NCI-H146 treated with DMSO at 0.1 percent for 48 hours (cell line): ENCODE data around the gene REV1.
"Not testable (repeated sequence)": the region's sequence is repeated elsewhere in the genome, so short reads cannot be mapped to it uniquely, and the experiment has no call there.

Experiments
- DNase-seq: peaks from one replicate; lab custom pipeline; 2025; ENCODE audit not compliant: unreplicated experiment; lab: John Stamatoyannopoulos, UW

Gene REV1

GRCh38 chr2:99404039-99404796, 85.6 kb downstream of the REV1 start:
- no peak for DNase-seq

DNA sequence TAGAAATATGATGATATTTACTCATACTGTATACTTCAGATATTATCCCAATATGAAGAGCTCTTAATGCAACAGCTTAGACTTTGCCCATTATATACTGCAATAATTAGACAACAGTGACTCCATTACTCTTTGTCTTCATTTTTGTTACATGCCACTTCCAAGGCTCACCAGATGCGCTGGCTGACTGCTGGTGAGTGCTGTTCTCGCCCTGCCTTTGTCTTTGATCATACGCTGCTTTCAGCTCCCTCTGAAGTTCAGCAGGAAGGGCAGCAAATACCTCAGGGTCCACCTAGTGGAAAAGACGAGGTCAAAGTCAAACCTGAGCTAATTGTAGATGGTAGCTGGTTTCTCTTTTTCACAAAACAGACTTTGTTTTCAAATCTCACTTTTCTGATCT, 86.3 kb downstream of the REV1 start:
- DNase-seq: no peak

GRCh38 chr2:99403084-99403483, 86.7 kb downstream of the REV1 start:
- no peak for DNase-seq

DNA sequence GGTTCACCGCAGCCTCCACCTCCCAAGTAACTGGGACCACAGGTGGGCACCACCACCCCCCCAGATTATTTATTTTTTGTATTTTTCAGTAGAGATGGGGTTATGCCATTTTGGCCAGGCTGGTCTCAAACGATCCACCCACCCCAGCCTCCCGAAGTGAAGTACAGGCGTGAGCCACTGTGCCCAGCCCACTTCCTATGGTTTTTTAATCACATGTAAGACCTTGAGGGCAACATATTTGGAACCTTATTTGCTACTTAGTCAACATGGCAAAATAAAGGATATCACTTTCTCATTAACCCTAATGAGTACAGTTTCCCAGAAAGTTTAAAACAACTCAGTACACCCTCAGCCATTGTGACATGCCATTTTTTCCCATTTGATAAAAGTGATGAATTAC, 88.0 kb downstream of the REV1 start:
- no peak for DNase-seq

- no peak for DNase-seq
Measured at GRCh38 chr2:99399795-99400194, 90.0 kb downstream of the REV1 start.

- DNase-seq: no peak
Measured at GRCh38 chr2:99399063-99399462, 90.8 kb downstream of the REV1 start.

DNA sequence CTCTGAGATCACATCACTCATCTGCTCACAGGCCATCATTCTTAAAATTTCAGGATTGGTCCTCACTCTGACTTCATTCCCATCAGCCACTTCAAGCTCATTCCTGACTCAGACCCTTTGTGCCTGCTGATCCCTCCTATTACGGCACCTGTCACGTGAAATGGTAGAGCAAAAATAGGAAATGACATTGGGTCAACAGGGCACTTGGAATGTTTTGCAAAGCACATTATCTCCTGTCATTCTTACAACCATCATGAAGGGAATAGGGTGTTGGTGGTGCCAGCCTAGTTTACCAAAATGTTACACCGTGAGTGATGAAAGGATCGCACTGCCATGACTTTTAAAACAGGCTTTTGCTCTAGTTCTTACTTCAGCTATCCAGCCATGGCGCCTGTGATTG, 91.5 kb downstream of the REV1 start:
- no peak for DNase-seq

DNA sequence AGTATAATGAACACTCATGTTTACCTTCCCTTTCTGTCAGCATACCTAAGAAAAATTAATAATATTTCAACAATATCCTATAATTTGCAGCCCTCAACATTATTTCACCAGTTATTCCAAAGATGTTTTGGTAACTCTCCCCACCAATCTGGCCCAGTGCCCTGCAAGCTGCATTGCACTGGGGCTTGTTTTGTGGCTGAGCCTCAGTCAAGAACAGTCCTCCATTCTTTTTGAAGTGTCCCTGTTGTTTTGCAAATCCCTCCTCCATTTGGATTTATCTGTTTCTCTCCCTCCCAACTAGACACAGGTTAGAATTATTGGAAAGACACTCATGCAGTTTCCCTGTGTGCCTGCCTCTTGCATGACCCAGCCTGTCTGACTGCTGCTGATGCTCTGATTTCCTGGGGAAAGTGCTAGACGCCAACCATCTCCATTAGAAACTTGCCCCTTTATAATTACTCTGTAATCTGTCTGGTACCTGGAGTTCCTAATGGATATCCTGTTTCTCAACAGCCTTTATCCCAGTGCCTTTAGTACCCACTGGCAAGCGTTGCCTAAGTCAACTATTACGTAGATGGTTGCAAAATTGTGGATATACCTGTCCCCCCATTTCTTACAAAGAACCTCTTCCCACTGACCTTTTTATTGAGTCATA, 92.4 kb downstream of the REV1 start:
- no peak for DNase-seq

- no peak for DNase-seq
Measured at GRCh38 chr2:99395589-99396130, 94.2 kb downstream of the REV1 start.

DNA sequence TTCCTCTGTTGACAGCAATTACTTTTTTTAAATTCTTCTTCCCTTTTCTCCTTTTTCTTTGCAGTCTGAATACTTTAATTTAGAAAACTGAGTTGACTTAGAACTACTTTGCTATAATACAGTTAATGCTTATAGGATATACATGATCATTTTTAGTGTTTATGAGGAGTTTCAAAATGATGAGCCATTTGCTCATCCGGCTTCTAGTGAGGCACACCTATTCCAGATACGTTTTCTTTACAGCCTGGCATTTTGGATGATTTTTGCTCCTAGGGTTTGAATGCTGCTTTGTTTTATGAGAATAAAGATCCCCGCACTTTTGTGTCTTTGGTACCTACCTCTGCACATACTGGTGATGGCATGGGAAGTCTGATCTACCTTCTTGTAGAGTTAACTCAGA, 99.9 kb downstream of the REV1 start:
- no peak for DNase-seq

- no peak for DNase-seq
Measured at GRCh38 chr2:99389371-99389770, 100.4 kb downstream of the REV1 start.

DNA sequence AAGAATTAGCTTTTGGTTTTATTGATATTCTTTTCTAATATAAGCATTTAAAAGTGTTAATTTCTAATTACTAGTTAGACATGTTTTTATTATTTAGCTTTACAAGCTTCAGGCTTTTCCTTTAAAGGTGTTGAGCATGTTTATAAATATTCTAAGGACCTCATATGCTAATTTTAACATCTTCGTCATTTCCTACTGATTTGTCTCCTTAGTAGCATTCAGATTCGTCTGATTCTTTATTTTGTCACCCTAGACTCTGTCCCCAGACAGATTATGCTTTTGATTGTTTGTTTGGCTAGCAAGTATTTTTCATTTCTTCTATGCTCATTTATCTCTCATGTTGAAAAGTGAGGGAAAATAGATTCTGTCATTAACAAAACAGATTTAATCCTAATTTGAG, 100.9 kb downstream of the REV1 start:
- no peak for DNase-seq

DNA sequence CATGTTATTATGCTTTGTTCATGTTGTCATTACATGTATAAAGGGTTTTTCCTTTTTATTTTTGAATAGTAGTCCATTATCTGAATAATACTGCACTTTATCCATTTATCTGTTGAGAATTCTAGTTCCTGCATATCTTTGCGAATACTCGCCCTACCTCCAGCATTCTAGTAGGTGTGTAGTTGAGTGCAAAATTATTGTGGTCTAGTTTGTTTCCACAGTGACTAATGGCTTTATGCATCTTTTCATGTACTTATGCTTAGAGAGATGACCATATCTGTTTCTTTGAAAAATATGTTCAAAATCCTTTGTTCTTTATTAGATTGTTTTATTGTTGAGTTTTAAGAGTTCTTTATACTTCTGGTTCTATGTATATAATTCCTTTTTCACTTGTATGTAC, 103.8 kb downstream of the REV1 start:
- DNase-seq: no peak

DNA sequence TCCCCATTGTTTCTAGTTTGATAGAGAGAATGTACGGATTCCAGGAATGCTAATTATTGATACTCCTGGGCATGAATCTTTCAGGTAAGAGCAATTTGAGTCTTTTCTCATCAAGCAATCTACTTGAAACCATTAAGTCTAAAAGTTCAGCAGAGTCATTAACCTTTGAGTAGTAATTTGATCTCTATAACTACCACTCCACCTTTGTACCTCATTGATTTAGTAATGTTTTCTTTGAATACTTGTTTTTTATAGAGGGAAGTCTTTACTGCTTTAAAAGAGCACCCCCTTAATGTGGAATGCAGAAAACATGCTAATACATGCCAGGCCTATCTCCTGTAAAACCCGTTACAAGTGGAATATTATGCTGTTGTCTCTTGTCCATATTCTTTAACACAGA, 107.7 kb downstream of the REV1 start:
- DNase-seq: no peak

DNA sequence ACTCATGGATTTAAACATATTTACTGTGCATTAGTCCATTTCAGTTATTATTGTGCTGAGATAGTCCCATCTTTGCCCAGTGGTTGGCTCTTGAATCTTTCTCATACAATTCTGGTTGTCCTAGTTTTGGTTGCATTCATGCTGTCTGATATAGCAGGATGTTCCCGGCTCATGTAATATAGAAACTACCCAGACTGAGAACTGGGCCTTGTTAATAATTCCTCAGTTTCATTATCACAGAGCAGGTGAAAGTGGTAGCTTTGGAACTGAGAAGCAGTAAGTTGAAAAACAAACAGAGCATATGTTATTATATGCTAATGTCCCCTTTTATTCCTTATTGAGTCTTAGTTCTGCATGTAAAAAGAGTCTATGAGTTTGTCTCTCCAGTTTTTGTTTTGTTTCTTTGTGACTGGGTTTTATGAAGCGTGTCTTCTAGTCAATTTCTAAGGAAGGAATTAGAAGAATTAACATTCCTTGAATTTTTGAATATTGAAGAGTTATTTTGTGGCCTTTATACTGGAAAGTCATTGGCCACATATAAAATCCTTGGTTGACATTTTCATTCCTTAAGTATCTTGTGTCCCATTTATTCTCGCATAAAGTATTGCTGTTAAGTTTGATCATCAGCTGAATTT, 109.3 kb downstream of the REV1 start:
- DNase-seq: no peak

DNA sequence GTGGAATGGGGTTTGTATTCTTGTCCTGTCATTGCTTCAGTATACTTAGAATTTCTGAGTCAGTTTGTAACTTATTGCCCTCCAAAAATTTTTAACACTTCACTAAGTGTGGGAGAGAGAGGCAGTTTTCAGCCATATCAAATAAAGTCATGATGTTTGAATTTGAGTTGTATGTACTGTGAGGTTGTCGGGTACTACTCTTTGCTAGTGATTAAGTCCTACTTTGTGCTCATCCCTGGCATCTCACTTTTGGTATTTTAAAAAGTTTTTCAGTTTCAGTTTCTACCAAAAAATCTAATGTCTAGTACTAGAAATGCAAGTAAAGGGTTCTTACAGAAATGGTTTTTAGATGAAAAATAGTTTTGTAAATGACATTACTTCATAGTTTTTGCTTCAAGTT, 111.9 kb downstream of the REV1 start:
- no peak for DNase-seq

- no peak for DNase-seq
Measured at GRCh38 chr2:99376254-99376864, 113.5 kb downstream of the REV1 start.

- DNase-seq: no peak
Measured at GRCh38 chr2:99374747-99375146, 115.1 kb downstream of the REV1 start.

GRCh38 chr2:99373144-99373543, 116.7 kb downstream of the REV1 start:
- no peak for DNase-seq

GRCh38 chr2:99368854-99369253, 121.0 kb downstream of the REV1 start:
- DNase-seq: not testable (repeated sequence)

GRCh38 chr2:99365661-99366060, 124.2 kb downstream of the REV1 start:
- no peak for DNase-seq

DNA sequence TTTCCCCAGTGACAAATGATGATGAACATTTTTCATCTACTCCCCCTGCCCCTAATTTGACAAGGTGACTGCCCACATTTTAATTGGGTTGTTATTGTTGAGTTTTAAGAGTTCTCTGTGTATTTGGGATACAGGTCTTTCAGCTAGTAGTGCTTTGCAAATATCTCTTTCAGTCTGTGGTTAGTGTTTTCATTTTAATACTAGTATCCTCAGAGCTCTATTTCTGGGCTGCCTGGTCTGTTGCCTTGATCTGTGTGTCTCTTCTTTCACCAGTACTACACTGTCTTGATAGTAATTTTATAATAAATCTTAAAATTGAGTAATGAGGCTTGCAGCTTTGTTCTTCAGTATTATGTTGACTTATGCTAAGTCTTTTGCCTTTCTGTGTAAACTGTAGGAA, 133.0 kb downstream of the REV1 start:
- no peak for DNase-seq
